HepG2 (cell line): ENCODE results near the gene NMNAT3. TPM values are rescaled to one million over a fixed set of nuclear protein-coding genes. Genes with fewer than 3 reads are reported as not detected.

Source experiments
- ATAC-seq: fragments of 200-7000 bp; cut with Tn5 transposase; 3 replicates; pipeline ENCODE4 v1.9.1; 2020; ENCODE audit warnings: mild to moderate bottlenecking, moderate library complexity
- BruUV-seq: library from RNA; stranded (reverse); fragments of 400-500 nt; replicated peaks from 2 replicates; lab custom pipeline; 2021; lab: Mats Ljungman, UMichigan
- CTCF ChIA-PET: fragments of 300-600 bp; formaldehyde crosslinking; extraction: SDS; loops from one replicate; lab custom pipeline; 2021; ENCODE audit warnings: low total read pairs, inconsistent platforms, low intra/inter-chr PET ratio; lab: Yijun Ruan, JAX
- POLR2A ChIA-PET: fragments of 350-600 bp; sonication (Branson Sonifier 250); formaldehyde crosslinking; loops from one replicate; lab custom pipeline; 2020; ENCODE audit warnings: antibody characterized with exemption, inconsistent platforms; lab: Yijun Ruan, JAX
- DNase-seq: peaks from one replicate; pipeline ENCODE4 v3.0.0-alpha.2; 2015; ENCODE audit warnings: low spot score
- FAIRE-seq: peaks from 3 replicates; lab custom pipeline; 2011; peaks lifted over from hg19 to GRCh38; lab: Jason Lieb, UNC
- H2AFZ ChIP-seq: one replicate; pipeline ENCODE4 v1.6.1; 2011; ENCODE audit warnings: low read length, inconsistent platforms
- H3K27ac ChIP-seq: fragments of 300-600 bp; 3 replicates; pipeline ENCODE4 v1.8.0; 2011; ENCODE audit warnings: mixed run types, mild to moderate bottlenecking, mixed read lengths, low read length, inconsistent platforms; ENCODE audit not compliant: insufficient read depth; ENCODE audit errors: extremely low read length
- H3K27me3 ChIP-seq, 2 experiments: fragments of 200-600 bp in 1 of 2; 2 replicates in 1 of 2; 3 replicates in 1 of 2; pipeline versions ENCODE4 v1.6.0 to v1.8.0; 2011; ENCODE audit warnings: low read length in 2 of 2, mild to moderate bottlenecking in 2 of 2, moderate library complexity in 2 of 2, inconsistent platforms in 1 of 2; ENCODE audit not compliant: insufficient read depth in 2 of 2, control insufficient read depth in 1 of 2
- H3K36me3 ChIP-seq, 2 experiments: fragments of 200-600 bp in 1 of 2; replicated peaks in 1 of 2; 2 replicates in 1 of 2; 3 replicates in 1 of 2; pipeline versions ENCODE4 v1.5.1 to v1.8.0; 2011; ENCODE audit warnings: low read length in 2 of 2, inconsistent platforms in 1 of 2; ENCODE audit not compliant: insufficient read depth in 2 of 2, control insufficient read depth in 1 of 2
- H3K4me1 ChIP-seq: 2 replicates; pipeline ENCODE4 v1.5.1; 2012; ENCODE audit warnings: low read length, inconsistent platforms; ENCODE audit not compliant: insufficient read depth
- H3K4me2 ChIP-seq: 2 replicates; pipeline ENCODE4 v1.6.0; 2011; ENCODE audit warnings: low read depth, low read length, inconsistent platforms
- H3K4me3 ChIP-seq, 3 experiments: fragments of 200-600 bp in 1 of 3; sonication (generic), shearing (Covaris generic) in 1 of 3; replicated peaks in 1 of 3; 2 replicates each; pipeline ENCODE4 v1.5.1; 2011 to 2016; ENCODE audit warnings: low read length in 3 of 3, inconsistent platforms in 2 of 3, low read depth in 2 of 3, mild to moderate bottlenecking in 2 of 3, control low read depth in 1 of 3, mixed read lengths in 1 of 3; ENCODE audit not compliant: insufficient read depth in 1 of 3
- H3K79me2 ChIP-seq: one replicate; pipeline ENCODE4 v1.6.1; 2011; ENCODE audit warnings: low read length, inconsistent platforms; ENCODE audit not compliant: insufficient read depth
- H3K9ac ChIP-seq: 2 replicates; pipeline ENCODE4 v1.6.0; 2011; ENCODE audit warnings: mild to moderate bottlenecking, low read depth, low read length, inconsistent platforms; ENCODE audit not compliant: insufficient read depth
- H3K9me3 ChIP-seq: 2 replicates; pipeline ENCODE4 v1.5.1; 2012; ENCODE audit warnings: mild to moderate bottlenecking, low read length
- H4K20me1 ChIP-seq: 2 replicates; pipeline ENCODE4 v1.6.0; 2011; ENCODE audit warnings: inconsistent platforms, mild to moderate bottlenecking, low read length, moderate library complexity; ENCODE audit not compliant: insufficient read depth
- EZH2 ChIP-seq: conservative IDR thresholded peaks from 2 replicates; pipeline ENCODE4 v1.6.1; 2012; ENCODE audit warnings: mild to moderate bottlenecking, low read depth, low read length, moderate library complexity
- JUN ChIP-seq: sonication (generic); formaldehyde crosslinking; IDR thresholded peaks from 2 replicates; pipeline ENCODE4 v1.4.0; 2020; ENCODE audit warnings: mild to moderate bottlenecking, missing genetic modification reagents
- KLF6 ChIP-seq: IDR thresholded peaks from 2 replicates; pipeline ENCODE4 v1.8.0; 2016; ENCODE audit warnings: missing biosample characterization, missing genetic modification reagents
- MATR3 ChIP-seq: sonication (generic); formaldehyde crosslinking; IDR thresholded peaks from 2 replicates; pipeline ENCODE4 v1.4.0; 2020; ENCODE audit warnings: missing genetic modification reagents
- MIER3 ChIP-seq: IDR thresholded peaks from 2 replicates; pipeline ENCODE4 v1.6.1; 2016; ENCODE audit warnings: missing compliant biosample characterization, borderline replicate concordance
- MZF1 ChIP-seq: sonication (generic); formaldehyde crosslinking; IDR thresholded peaks from 2 replicates; pipeline ENCODE4 v1.8.1; 2023; ENCODE audit warnings: mild to moderate bottlenecking, missing genetic modification reagents, borderline replicate concordance
- NCOA5 ChIP-seq: sonication (generic); formaldehyde crosslinking; IDR thresholded peaks from 2 replicates; pipeline ENCODE4 v1.4.0; 2020; ENCODE audit warnings: missing genetic modification reagents
- RFXANK ChIP-seq: IDR thresholded peaks from 2 replicates; pipeline ENCODE4 v1.6.1; 2016
- SATB2 ChIP-seq: sonication (generic); formaldehyde crosslinking; IDR thresholded peaks from 2 replicates; pipeline ENCODE4 v1.5.0; 2020; ENCODE audit warnings: missing genetic modification reagents
- SRSF9 ChIP-seq: fragments of 200-400 bp; formaldehyde crosslinking; IDR thresholded peaks from 2 replicates; pipeline ENCODE4 v1.6.1; 2018; ENCODE audit warnings: borderline replicate concordance, mild to moderate bottlenecking, low read depth, low read length; ENCODE audit not compliant: insufficient read depth, poor library complexity, severe bottlenecking
- TSC22D2 ChIP-seq: sonication (generic); formaldehyde crosslinking; IDR thresholded peaks from 2 replicates; pipeline ENCODE4 v1.5.1; 2020; ENCODE audit warnings: missing genetic modification reagents, mild to moderate bottlenecking, borderline replicate concordance
- U2AF2 ChIP-seq: fragments of 200-400 bp; formaldehyde crosslinking; IDR thresholded peaks from 2 replicates; pipeline ENCODE4 v1.6.1; 2017; ENCODE audit warnings: low read depth, mild to moderate bottlenecking, low read length
- ZEB1 ChIP-seq: IDR thresholded peaks from 2 replicates; pipeline ENCODE4 v1.6.1; 2012; ENCODE audit warnings: mild to moderate bottlenecking, low read depth, inconsistent platforms; ENCODE audit not compliant: insufficient replicate concordance
- ZNF136 ChIP-seq: sonication (generic); formaldehyde crosslinking; IDR thresholded peaks from 2 replicates; pipeline ENCODE4 v1.8.1; 2022; ENCODE audit warnings: low read depth, mild to moderate bottlenecking, moderate library complexity, missing genetic modification reagents
- ZNF441 ChIP-seq: sonication (generic); formaldehyde crosslinking; IDR thresholded peaks from 2 replicates; pipeline ENCODE4 v1.7.0; 2021; ENCODE audit warnings: missing genetic modification reagents, borderline replicate concordance
- ZNF569 ChIP-seq: sonication (generic); formaldehyde crosslinking; IDR thresholded peaks from 2 replicates; pipeline ENCODE4 v1.5.0; 2020; ENCODE audit warnings: mild to moderate bottlenecking, missing genetic modification reagents, moderate library complexity, borderline replicate concordance
- ZNF75D ChIP-seq: sonication (generic); formaldehyde crosslinking; IDR thresholded peaks from 2 replicates; pipeline ENCODE4 v1.8.1; 2023; ENCODE audit warnings: missing genetic modification reagents, mild to moderate bottlenecking, borderline replicate concordance
- WGBS: methylation state at CpG from one replicate; pipeline ENCODE4 v1.1.6; 2017; ENCODE audit warnings: low lambda C conversion rate; 5-methylcytosine and 5-hydroxymethylcytosine counted together
- in situ Hi-C: cut with HindIII; loops from 2 replicates; pipeline ENCODE4 v1.10.0; 2017; ENCODE audit warnings: low pct_unique_long_range_greater_than_20kb; ENCODE audit not compliant: extremely low pct_ligation_motif_present
- intact Hi-C: fragments of 100-400 bp; cut with micrococcal nuclease; formaldehyde crosslinking; loops from one replicate; pipeline ENCODE4 v1.10.0; 2022; ENCODE audit not compliant: unreplicated experiment
- polyA plus RNA-seq, 8 experiments: library from polyadenylated mRNA; depleted of rRNA in 3 of 8; stranded (reverse) in 7 of 8; unstranded in 1 of 8; fragments of >200 nt; fragmentation: Illumina TruSeq in 4 of 8; extraction: Trizol in 4 of 8; gene quantifications; 2 replicates each; pipeline versions ENCODE4 v1.2.1 to v1.2.3, GENCODE V29; 2011 to 2016; ENCODE audit warnings: low read depth in 4 of 8, missing spikeins in 1 of 8, mixed read lengths in 1 of 8; ENCODE audit not compliant: insufficient read depth in 1 of 8
- total RNA-seq, 5 experiments: library from RNA; depleted of rRNA; stranded (reverse); fragments of >200 nt; fragmentation: Illumina TruSeq; extraction: Trizol; gene quantifications; 2 replicates each; pipeline ENCODE4 v1.2.3, GENCODE V29; 2016; ENCODE audit warnings: low read depth in 1 of 5
- TF ChIP-seq, protein P1 (sequence below): sonication (generic); formaldehyde crosslinking; IDR thresholded peaks from 2 replicates; pipeline ENCODE4 v1.9.0; 2021; ENCODE audit warnings: missing genetic modification reagents, borderline replicate concordance
- TF ChIP-seq, protein P2 (sequence below): sonication (generic); formaldehyde crosslinking; conservative IDR thresholded peaks from 2 replicates; pipeline ENCODE4 v1.4.0; 2020; ENCODE audit warnings: mild to moderate bottlenecking, missing genetic modification reagents, moderate library complexity

NMNAT3 gene
- total and polyA plus RNA-seq, 2 of the 13 experiments (the other 11 are each of a cell fraction or from before 2014, with no cell fraction given) = 6.1 to 7.0 TPM

DNA sequence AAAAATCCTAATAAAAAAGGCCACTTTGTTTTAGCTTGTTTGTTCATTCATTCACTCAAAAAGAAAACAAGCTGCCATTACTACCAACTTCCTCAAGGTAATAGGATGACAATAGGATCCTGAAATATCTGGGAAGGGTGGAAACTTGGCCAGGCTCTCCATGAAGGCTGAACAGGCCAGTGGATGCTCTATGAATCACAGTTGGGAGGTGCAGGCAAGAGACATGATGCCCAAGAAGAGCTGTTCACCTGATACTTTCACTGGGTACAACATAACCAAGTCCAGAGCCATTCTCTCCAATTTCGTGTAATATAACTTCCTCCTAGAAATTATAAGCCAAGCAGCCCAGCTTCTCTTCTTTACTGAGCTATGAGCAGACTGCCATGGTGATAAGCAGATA lies 37.3 kb downstream of the NMNAT3 start:
- POLR2A ChIA-PET = no interaction called here
- DNase-seq (no peak), FAIRE-seq (no peak), ATAC-seq (no peak)
- Histone ChIP-seq H3K27ac (no peak overlapping the region), H3K79me2 (no peaks in the 10 kb centered on the region), H3K36me3 (no peaks in the 10 kb centered on the region), H3K4me2 (no peak overlapping the region), H3K9ac (no peak overlapping the region), H3K4me1 (no peaks in the 10 kb centered on the region), H4K20me1 (no peaks in the 10 kb centered on the region), H2AFZ (no peak overlapping the region), H3K4me3 (no peak overlapping the region), H3K9me3 (no peaks in the 10 kb centered on the region), H3K27me3 (no peaks in the 10 kb centered on the region)
- CTCF ChIA-PET = no interaction called here
- no TSS peak for BruUV-seq
- in situ Hi-C loops = no loop called here
- WGBS = 50% methylated on average over 1 of the region's 1 CpG
- intact Hi-C loops = no loop called here
- TF ChIP-seq, protein P1, sequence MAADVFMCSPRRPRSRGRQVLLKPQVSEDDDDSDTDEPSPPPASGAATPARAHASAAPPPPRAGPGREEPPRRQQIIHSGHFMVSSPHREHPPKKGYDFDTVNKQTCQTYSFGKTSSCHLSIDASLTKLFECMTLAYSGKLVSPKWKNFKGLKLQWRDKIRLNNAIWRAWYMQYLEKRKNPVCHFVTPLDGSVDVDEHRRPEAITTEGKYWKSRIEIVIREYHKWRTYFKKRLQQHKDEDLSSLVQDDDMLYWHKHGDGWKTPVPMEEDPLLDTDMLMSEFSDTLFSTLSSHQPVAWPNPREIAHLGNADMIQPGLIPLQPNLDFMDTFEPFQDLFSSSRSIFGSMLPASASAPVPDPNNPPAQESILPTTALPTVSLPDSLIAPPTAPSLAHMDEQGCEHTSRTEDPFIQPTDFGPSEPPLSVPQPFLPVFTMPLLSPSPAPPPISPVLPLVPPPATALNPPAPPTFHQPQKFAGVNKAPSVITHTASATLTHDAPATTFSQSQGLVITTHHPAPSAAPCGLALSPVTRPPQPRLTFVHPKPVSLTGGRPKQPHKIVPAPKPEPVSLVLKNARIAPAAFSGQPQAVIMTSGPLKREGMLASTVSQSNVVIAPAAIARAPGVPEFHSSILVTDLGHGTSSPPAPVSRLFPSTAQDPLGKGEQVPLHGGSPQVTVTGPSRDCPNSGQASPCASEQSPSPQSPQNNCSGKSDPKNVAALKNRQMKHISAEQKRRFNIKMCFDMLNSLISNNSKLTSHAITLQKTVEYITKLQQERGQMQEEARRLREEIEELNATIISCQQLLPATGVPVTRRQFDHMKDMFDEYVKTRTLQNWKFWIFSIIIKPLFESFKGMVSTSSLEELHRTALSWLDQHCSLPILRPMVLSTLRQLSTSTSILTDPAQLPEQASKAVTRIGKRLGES = no peak
- TF ChIP-seq U2AF2 (no peak), MATR3 (CRISPR knock-in tag) (no peak), NCOA5 (no peak), TSC22D2 (no peak), RFXANK (CRISPR knock-in tag) (no peak), MIER3 (CRISPR knock-in tag) (no peak), ZNF75D (CRISPR knock-in tag) (no peak), SRSF9 (no peak), KLF6 (no peak), MZF1 (CRISPR knock-in tag) (no peak), ZNF441 (CRISPR knock-in tag) (no peak), ZNF569 (CRISPR knock-in tag) (no peak), EZH2 (no peak), SATB2 (CRISPR knock-in tag) (no peak), ZNF136 (no peak), JUN (CRISPR knock-in tag) (no peak), ZEB1 (no peak)
- TF ChIP-seq, protein P2, sequence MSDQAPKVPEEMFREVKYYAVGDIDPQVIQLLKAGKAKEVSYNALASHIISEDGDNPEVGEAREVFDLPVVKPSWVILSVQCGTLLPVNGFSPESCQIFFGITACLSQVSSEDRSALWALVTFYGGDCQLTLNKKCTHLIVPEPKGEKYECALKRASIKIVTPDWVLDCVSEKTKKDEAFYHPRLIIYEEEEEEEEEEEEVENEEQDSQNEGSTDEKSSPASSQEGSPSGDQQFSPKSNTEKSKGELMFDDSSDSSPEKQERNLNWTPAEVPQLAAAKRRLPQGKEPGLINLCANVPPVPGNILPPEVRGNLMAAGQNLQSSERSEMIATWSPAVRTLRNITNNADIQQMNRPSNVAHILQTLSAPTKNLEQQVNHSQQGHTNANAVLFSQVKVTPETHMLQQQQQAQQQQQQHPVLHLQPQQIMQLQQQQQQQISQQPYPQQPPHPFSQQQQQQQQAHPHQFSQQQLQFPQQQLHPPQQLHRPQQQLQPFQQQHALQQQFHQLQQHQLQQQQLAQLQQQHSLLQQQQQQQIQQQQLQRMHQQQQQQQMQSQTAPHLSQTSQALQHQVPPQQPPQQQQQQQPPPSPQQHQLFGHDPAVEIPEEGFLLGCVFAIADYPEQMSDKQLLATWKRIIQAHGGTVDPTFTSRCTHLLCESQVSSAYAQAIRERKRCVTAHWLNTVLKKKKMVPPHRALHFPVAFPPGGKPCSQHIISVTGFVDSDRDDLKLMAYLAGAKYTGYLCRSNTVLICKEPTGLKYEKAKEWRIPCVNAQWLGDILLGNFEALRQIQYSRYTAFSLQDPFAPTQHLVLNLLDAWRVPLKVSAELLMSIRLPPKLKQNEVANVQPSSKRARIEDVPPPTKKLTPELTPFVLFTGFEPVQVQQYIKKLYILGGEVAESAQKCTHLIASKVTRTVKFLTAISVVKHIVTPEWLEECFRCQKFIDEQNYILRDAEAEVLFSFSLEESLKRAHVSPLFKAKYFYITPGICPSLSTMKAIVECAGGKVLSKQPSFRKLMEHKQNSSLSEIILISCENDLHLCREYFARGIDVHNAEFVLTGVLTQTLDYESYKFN = no peak
